Liver (tissue), 9 donors: Measurements from ENCODE around the gene RPL34. TPM values are rescaled to one million over a fixed set of nuclear protein-coding genes. Genes with fewer than 3 reads are reported as not detected.

ENCODE experiments used
- DNase-seq: peaks from one replicate; pipeline ENCODE4 v3.0.0-alpha.2; 2017; ENCODE audit warnings: low spot score
- H3K27ac ChIP-seq, 2 donors: one replicate each; pipeline ENCODE4 v1.7.0; 2013; ENCODE audit warnings: inconsistent platforms in 2 of 2, low read length in 2 of 2, control low read depth in 1 of 2, low read depth in 1 of 2, mild to moderate bottlenecking in 1 of 2
- H3K27me3 ChIP-seq, 4 donors: one replicate each; pipeline versions ENCODE4 v1.6.1 to v1.7.0; 2013; ENCODE audit warnings: low read length in 3 of 4, inconsistent platforms in 1 of 4, mild to moderate bottlenecking in 1 of 4, moderate library complexity in 1 of 4; ENCODE audit not compliant: control insufficient read depth in 4 of 4, insufficient read depth in 4 of 4
- H3K36me3 ChIP-seq, 4 donors: one replicate each; pipeline versions ENCODE4 v1.6.1 to v1.7.0; 2013; ENCODE audit warnings: low read length in 3 of 4, mild to moderate bottlenecking in 3 of 4, low read depth in 1 of 4, moderate library complexity in 1 of 4; ENCODE audit not compliant: control insufficient read depth in 4 of 4, insufficient read depth in 3 of 4
- H3K4me1 ChIP-seq, 4 donors: one replicate each; pipeline versions ENCODE4 v1.6.1 to v1.7.0; 2013; ENCODE audit warnings: low read length in 3 of 4, mild to moderate bottlenecking in 3 of 4, moderate library complexity in 1 of 4; ENCODE audit not compliant: control insufficient read depth in 4 of 4, insufficient read depth in 4 of 4
- H3K4me3 ChIP-seq, 3 donors: one replicate each; pipeline versions ENCODE4 v1.6.1 to v1.7.0; 2013; ENCODE audit warnings: low read length in 3 of 3, control low read depth in 1 of 3, low read depth in 1 of 3, mild to moderate bottlenecking in 1 of 3
- H3K9ac ChIP-seq, 2 donors: one replicate each; pipeline ENCODE4 v1.7.0; 2013; ENCODE audit warnings: low read length in 2 of 2, mild to moderate bottlenecking in 2 of 2, moderate library complexity in 2 of 2, control low read depth in 1 of 2, low read depth in 1 of 2
- H3K9me3 ChIP-seq, 4 donors: one replicate each; pipeline versions ENCODE4 v1.6.1 to v1.7.0; 2013; ENCODE audit warnings: low read length in 3 of 4; ENCODE audit not compliant: control insufficient read depth in 4 of 4
- ATF3 ChIP-seq: IDR thresholded peaks from 2 replicates; pipeline ENCODE4 v1.6.1; 2016; ENCODE audit warnings: antibody characterized with exemption
- CTCF ChIP-seq: fragments of 150-350 bp; IDR thresholded peaks from 2 replicates; pipeline ENCODE4 v1.5.1; 2017; ENCODE audit warnings: improper control_type of control experiment, low read depth, low read length; ENCODE audit not compliant: missing input control
- GABPA ChIP-seq, 2 donors: IDR thresholded peaks in 1 of 2; conservative IDR thresholded peaks in 1 of 2; 2 replicates each; pipeline ENCODE4 v1.6.1; 2016; ENCODE audit warnings: antibody characterized with exemption in 2 of 2, mild to moderate bottlenecking in 1 of 2, moderate library complexity in 1 of 2
- HNF4A ChIP-seq, 2 donors: conservative IDR thresholded peaks; 2 replicates each; pipeline ENCODE4 v1.6.1; 2016; ENCODE audit warnings: antibody characterized with exemption in 2 of 2, mild to moderate bottlenecking in 2 of 2
- HNF4G ChIP-seq: IDR thresholded peaks from 2 replicates; pipeline ENCODE4 v1.6.1; 2016; ENCODE audit warnings: antibody characterized with exemption
- JUND ChIP-seq, 2 donors: IDR thresholded peaks; 2 replicates each; pipeline ENCODE4 v1.6.1; 2016; ENCODE audit warnings: antibody characterized with exemption in 2 of 2
- MAX ChIP-seq: IDR thresholded peaks from 2 replicates; pipeline ENCODE4 v1.6.1; 2016; ENCODE audit warnings: antibody characterized with exemption
- NR2F2 ChIP-seq: IDR thresholded peaks from 2 replicates; pipeline ENCODE4 v1.6.1; 2016; ENCODE audit warnings: antibody characterized with exemption
- REST ChIP-seq: IDR thresholded peaks from 2 replicates; pipeline ENCODE4 v1.6.1; 2016; ENCODE audit warnings: antibody characterized with exemption, mild to moderate bottlenecking
- SP1 ChIP-seq: IDR thresholded peaks from 2 replicates; pipeline ENCODE4 v1.6.1; 2018; ENCODE audit warnings: antibody characterized with exemption, mild to moderate bottlenecking
- TAF1 ChIP-seq: conservative IDR thresholded peaks from 2 replicates; pipeline ENCODE4 v1.6.1; 2016; ENCODE audit warnings: antibody characterized with exemption, mild to moderate bottlenecking
- YY1 ChIP-seq: IDR thresholded peaks from 2 replicates; pipeline ENCODE4 v1.6.1; 2016; ENCODE audit warnings: antibody characterized with exemption, mild to moderate bottlenecking
- ZBTB33 ChIP-seq: IDR thresholded peaks from 2 replicates; pipeline ENCODE4 v1.6.1; 2016; ENCODE audit warnings: antibody characterized with exemption
- WGBS: extraction: QIAGEN DNeasy Blood & Tissue Kit; methylation state at CpG from one replicate; pipeline ENCODE4 v1.1.7; 2013; 5-methylcytosine and 5-hydroxymethylcytosine counted together
- polyA plus RNA-seq, 2 donors: library from polyadenylated mRNA; stranded (reverse) in 1 of 2; unstranded in 1 of 2; fragments of 200-250 nt in 1 of 2; fragments of >200 nt in 1 of 2; fragmentation: Nextera tagmentation in 1 of 2; extraction: Ambion mirVana in 1 of 2; gene quantifications; one replicate each; pipeline versions ENCODE4 v1.2.1 to v1.2.3, GENCODE V29; 2013 to 2015
- total RNA-seq, 2 donors: library from RNA; depleted of rRNA; stranded (reverse); fragments of >200 nt; gene quantifications; one replicate each; pipeline ENCODE4 v1.2.3, GENCODE V29; 2014
- donor health status: healthy.
- donor health status: healthy.
- donor health status: healthy.
- donor health status: healthy.
- donor health status: healthy.

Gene RPL34
- total and polyA plus RNA-seq, 4 donors, result 138 to 1,016 (median 510) TPM

- no peak for DNase-seq
- peak overlapping the region; percentile 78 to 96 (median 87) for H3K4me3 ChIP-seq
- peaks cover under 1 to 2% (median 2%) of the 10 kb centered on the region in 4 donors for H3K36me3 ChIP-seq
- WGBS, result 2% methylated on average over 9 of the region's 9 CpGs
- peak overlapping the region; percentile 74 to 87 for H3K27ac ChIP-seq
- TF ChIP-seq CTCF (peak; percentile 13), REST (no peak)
- H3K9me3 ChIP-seq, result no peaks in the 10 kb centered on the region
- no peaks in the 10 kb centered on the region for H3K27me3 ChIP-seq
- H3K4me1 ChIP-seq, result peaks cover 5 to 20% (median 11%) of the 10 kb centered on the region in 4 donors
- H3K9ac ChIP-seq, result peak overlapping the region; percentile 80 to 97
Observed at GRCh38 chr4:108651014-108651791, 30.8 kb downstream of the RPL34 start.

GRCh38 chr4:108662629-108663028 lies 42.3 kb downstream of the RPL34 start:
- no peak overlapping the region for H3K4me3 ChIP-seq
- 85% methylated on average over 3 of the region's 3 CpGs for WGBS
- no peaks in the 10 kb centered on the region for H3K4me1 ChIP-seq
- H3K27me3 ChIP-seq, result no peaks in the 10 kb centered on the region
- TF ChIP-seq NR2F2 (no peak), JUND (IDR thresholded peaks at IDR 0.05) (no peak), YY1 (no peak), TAF1 (no peak), GABPA (IDR thresholded peaks at IDR 0.05 in 1 of 2, conservative IDR thresholded peaks at IDR 0.05 in 1 of 2) (no peak), MAX (no peak)
- H3K27ac ChIP-seq, result no peak overlapping the region
- no peaks in the 10 kb centered on the region for H3K9me3 ChIP-seq
- no peak for DNase-seq
- H3K9ac ChIP-seq, result no peak overlapping the region
- H3K36me3 ChIP-seq, result peaks cover 4 to 48% (median 31%) of the 10 kb centered on the region in 4 donors

GRCh38 chr4:108674356-108674977 lies 54.1 kb downstream of the RPL34 start:
- no peaks in the 10 kb centered on the region for H3K9me3 ChIP-seq
- DNase-seq, result no peak
- no peak overlapping the region for H3K4me3 ChIP-seq
- no peak overlapping the region for H3K27ac ChIP-seq
- H3K4me1 ChIP-seq, result no peaks in the 10 kb centered on the region
- WGBS, result 73% methylated on average over 4 of the region's 4 CpGs
- no peaks in the 10 kb centered on the region for H3K27me3 ChIP-seq
- peaks cover 3 to 14% (median 7%) of the 10 kb centered on the region in 4 donors for H3K36me3 ChIP-seq
- H3K9ac ChIP-seq, result no peak overlapping the region
- TF ChIP-seq ZBTB33 (no peak), SP1 (no peak), CTCF (no peak), HNF4G (no peak), MAX (no peak), YY1 (no peak), NR2F2 (no peak), JUND (IDR thresholded peaks at IDR 0.05) (no peak), ATF3 (no peak), HNF4A (conservative IDR thresholded peaks at IDR 0.05) (no peak)
